SK-N-SH (cell line): Measurements from ENCODE around the gene DHRSX. TPM values are rescaled to one million over a fixed set of nuclear protein-coding genes. Genes with fewer than 3 reads are reported as not detected.

Experiments
- CTCF ChIA-PET: fragments of 300-600, 350-600 bp; formaldehyde crosslinking; extraction: SDS; loops from one replicate; lab custom pipeline; 2021; lab: Yijun Ruan, JAX
- POLR2A ChIA-PET: fragments of 350-600 bp; sonication (Branson Sonifier 250); formaldehyde crosslinking; extraction: SDS; loops from one replicate; lab custom pipeline; 2020; ENCODE audit warnings: antibody characterized with exemption, inconsistent platforms; lab: Yijun Ruan, JAX
- DNase-seq: peaks from one replicate; pipeline ENCODE4 v3.0.0; 2012
- H2AFZ ChIP-seq: fragments of 200-600 bp; sonication (generic); 2 replicates; pipeline ENCODE4 v1.8.1; 2016; ENCODE audit warnings: antibody characterized with exemption, mild to moderate bottlenecking, low read depth
- H3F3A ChIP-seq: fragments of 200-600 bp; sonication (generic); replicated peaks from 2 replicates; pipeline ENCODE3; 2016; ENCODE audit warnings: antibody characterized with exemption, mild to moderate bottlenecking; ENCODE audit not compliant: insufficient read depth
- H3K27ac ChIP-seq, 2 experiments: fragments of 200-500 bp in 1 of 2; fragments of 200-600 bp in 1 of 2; sonication (Bioruptor generic) in 1 of 2; sonication (generic), shearing (Covaris generic) in 1 of 2; 2 replicates each; pipeline versions ENCODE4 v1.5.1 to v1.6.1; 2014 to 2016; ENCODE audit warnings: low read depth in 2 of 2, inconsistent platforms in 1 of 2, low read length in 1 of 2, mild to moderate bottlenecking in 1 of 2, mixed read lengths in 1 of 2
- H3K27me3 ChIP-seq: fragments of 200-600 bp; sonication (generic), shearing (Covaris generic); 2 replicates; pipeline ENCODE4 v1.6.1; 2016; ENCODE audit warnings: mixed run types; ENCODE audit not compliant: insufficient read depth
- H3K36me3 ChIP-seq, 2 experiments: fragments of 200-500 bp in 1 of 2; fragments of 200-600 bp in 1 of 2; sonication (Bioruptor generic) in 1 of 2; sonication (generic) in 1 of 2; replicated peaks in 1 of 2; 2 replicates each; pipeline versions ENCODE3 to v1.5.1; 2014 to 2016; ENCODE audit warnings: low read length in 1 of 2, mild to moderate bottlenecking in 1 of 2; ENCODE audit not compliant: insufficient read depth in 2 of 2, control insufficient read depth in 1 of 2
- H3K4me1 ChIP-seq, 2 experiments: fragments of 200-500 bp in 1 of 2; fragments of 200-600 bp in 1 of 2; sonication (Bioruptor generic) in 1 of 2; sonication (generic), shearing (Covaris generic) in 1 of 2; 2 replicates each; pipeline versions ENCODE4 v1.5.1 to v1.6.1; 2014 to 2016; ENCODE audit warnings: low read depth in 1 of 2, low read length in 1 of 2, mixed run types in 1 of 2; ENCODE audit not compliant: insufficient read depth in 2 of 2, control insufficient read depth in 1 of 2
- H3K4me2 ChIP-seq: fragments of 200-600 bp; sonication (generic), shearing (Covaris generic); 2 replicates; pipeline ENCODE4 v1.6.1; 2017; ENCODE audit warnings: mixed run types
- H3K4me3 ChIP-seq, 2 experiments: fragments of 200-500 bp in 1 of 2; fragments of 200-600 bp in 1 of 2; sonication (Bioruptor generic) in 1 of 2; sonication (generic), shearing (Covaris generic) in 1 of 2; 2 replicates each; pipeline versions ENCODE4 v1.5.1 to v1.8.1; 2014 to 2016; ENCODE audit warnings: low read depth in 2 of 2, inconsistent platforms in 1 of 2, low read length in 1 of 2, mild to moderate bottlenecking in 1 of 2, mixed read lengths in 1 of 2, moderate library complexity in 1 of 2
- H3K79me2 ChIP-seq: fragments of 200-600 bp; sonication (generic); 2 replicates; pipeline ENCODE4 v1.8.1; 2017; ENCODE audit warnings: mild to moderate bottlenecking; ENCODE audit not compliant: insufficient read depth
- H3K9ac ChIP-seq: fragments of 200-600 bp; sonication (generic); 2 replicates; pipeline ENCODE4 v1.6.1; 2017; ENCODE audit warnings: mixed run types
- H3K9me2 ChIP-seq: fragments of 200-600 bp; sonication (generic); 2 replicates; pipeline ENCODE4 v1.6.1; 2017; ENCODE audit warnings: mixed run types
- H3K9me3 ChIP-seq: fragments of 200-600 bp; sonication (generic); 2 replicates; pipeline ENCODE4 v1.6.1; 2017; ENCODE audit warnings: mixed run types, mild to moderate bottlenecking, moderate library complexity
- H4K20me1 ChIP-seq: fragments of 200-600 bp; sonication (generic); 2 replicates; pipeline ENCODE4 v1.6.1; 2017; ENCODE audit warnings: mild to moderate bottlenecking, mixed run types; ENCODE audit not compliant: insufficient read depth
- CHD2 ChIP-seq: fragments of 150-350 bp; IDR thresholded peaks from 2 replicates; pipeline ENCODE4 v1.6.1; 2018; ENCODE audit warnings: low read length; ENCODE audit not compliant: partially characterized antibody
- CTCF ChIP-seq: fragments of 200-600 bp; sonication (generic); IDR thresholded peaks from 2 replicates; pipeline ENCODE4 v1.6.1; 2017; ENCODE audit warnings: antibody characterized with exemption, mild to moderate bottlenecking, moderate library complexity
- ELF1 ChIP-seq: IDR thresholded peaks from 2 replicates; pipeline ENCODE4 v1.4.0; 2012
- EP300 ChIP-seq, 2 experiments: IDR thresholded peaks; 2 replicates each; pipeline versions ENCODE4 v1.4.0 to v1.6.1; 2012; ENCODE audit warnings: borderline replicate concordance in 1 of 2, low read depth in 1 of 2, low read length in 1 of 2
- EZH2phosphoT487 ChIP-seq: fragments of 200-600 bp; sonication (generic); IDR thresholded peaks from 2 replicates; pipeline ENCODE4 v1.6.1; 2017; ENCODE audit warnings: low read depth, mixed run types, mild to moderate bottlenecking, antibody characterized with exemption, moderate library complexity, borderline replicate concordance
- FOSL2 ChIP-seq: IDR thresholded peaks from 2 replicates; pipeline ENCODE4 v1.4.0; 2012; ENCODE audit warnings: low read depth, mild to moderate bottlenecking, moderate library complexity, borderline replicate concordance
- FOXJ3 ChIP-seq: sonication (generic); formaldehyde crosslinking; IDR thresholded peaks from 2 replicates; pipeline ENCODE4 v1.5.1; 2020; ENCODE audit warnings: mild to moderate bottlenecking, missing genetic modification reagents
- FOXM1 ChIP-seq: IDR thresholded peaks from 2 replicates; pipeline ENCODE4 v1.4.0; 2012; ENCODE audit warnings: low read depth, mild to moderate bottlenecking
- GABPA ChIP-seq: IDR thresholded peaks from 2 replicates; pipeline ENCODE4 v1.4.0; 2012; ENCODE audit warnings: low read depth, mild to moderate bottlenecking
- GATA2 ChIP-seq: sonication (generic); formaldehyde crosslinking; IDR thresholded peaks from 2 replicates; pipeline ENCODE4 v1.5.0; 2020; ENCODE audit warnings: mild to moderate bottlenecking, missing genetic modification reagents
- MAX ChIP-seq: IDR thresholded peaks from 2 replicates; pipeline ENCODE4 v1.4.0; 2012; ENCODE audit warnings: low read depth
- MXI1 ChIP-seq: IDR thresholded peaks from 2 replicates; pipeline ENCODE4 v1.6.1; 2012; ENCODE audit warnings: mild to moderate bottlenecking, low read depth, low read length, improper control_type of control experiment
- PBX3 ChIP-seq: IDR thresholded peaks from 2 replicates; pipeline ENCODE4; 2012
- RAD21 ChIP-seq: IDR thresholded peaks from 2 replicates; pipeline ENCODE4 v1.6.1; 2012; ENCODE audit warnings: mild to moderate bottlenecking, low read length
- RCOR1 ChIP-seq: fragments of 150-350 bp; IDR thresholded peaks from 2 replicates; pipeline ENCODE4 v1.6.1; 2017; ENCODE audit warnings: antibody characterized with exemption, low read length
- RFX5 ChIP-seq: IDR thresholded peaks from 2 replicates; pipeline ENCODE4 v1.6.1; 2012; ENCODE audit warnings: mild to moderate bottlenecking, improper control_type of control experiment, low read length
- SIN3A ChIP-seq: IDR thresholded peaks from 2 replicates; pipeline ENCODE4 v1.6.1; 2012; ENCODE audit warnings: low read depth, mild to moderate bottlenecking, low read length, moderate library complexity, borderline replicate concordance
- SMC3 ChIP-seq: IDR thresholded peaks from 2 replicates; pipeline ENCODE4 v1.6.1; 2012; ENCODE audit warnings: low read depth, low read length, improper control_type of control experiment
- TAF1 ChIP-seq: IDR thresholded peaks from 2 replicates; pipeline ENCODE4 v1.6.1; 2012; ENCODE audit warnings: low read depth, mild to moderate bottlenecking, low read length, moderate library complexity, borderline replicate concordance
- TCF12 ChIP-seq: IDR thresholded peaks from 2 replicates; pipeline ENCODE4 v1.4.0; 2012
- TEAD4 ChIP-seq: IDR thresholded peaks from 2 replicates; pipeline ENCODE4 v1.4.0; 2012; ENCODE audit warnings: mild to moderate bottlenecking, borderline replicate concordance; ENCODE audit not compliant: insufficient read depth
- YY1 ChIP-seq: IDR thresholded peaks from 2 replicates; pipeline ENCODE4 v1.4.0; 2012; ENCODE audit warnings: low read depth, mild to moderate bottlenecking
- WGBS: methylation state at CpG from one replicate; pipeline ENCODE4 v1.1.6; 2017; ENCODE audit warnings: low lambda C conversion rate; 5-methylcytosine and 5-hydroxymethylcytosine counted together
- polyA plus RNA-seq, 3 experiments: library from polyadenylated mRNA; depleted of rRNA; stranded (reverse); fragments of >200 nt; gene quantifications; 2 replicates each; pipeline ENCODE4 v1.2.3, GENCODE V29; 2012

Gene DHRSX
- polyA plus RNA-seq, 1 of the 3 experiments (the other 2 are of a cell fraction) = 34.3 TPM

- no peak overlapping the region for H3K9ac ChIP-seq
- no peak overlapping the region for H3K4me3 ChIP-seq
- H3K9me2 ChIP-seq = no peaks in the 10 kb centered on the region
- H3K4me2 ChIP-seq = no peak overlapping the region
- no peaks in the 10 kb centered on the region for H3K4me1 ChIP-seq
- 93% methylated on average over 22 of the region's 22 CpGs for whole genome bisulfite sequencing
- DNase-seq = no peak
- POLR2A ChIA-PET = no interaction called here
- no peaks in the 10 kb centered on the region for H3F3A ChIP-seq
- no peak for TF ChIP-seq RCOR1
- no peak for TF ChIP-seq EP300 (IDR thresholded peaks at IDR 0.05; ENCODE audit: borderline replicate concordance in 1 of 2, low read depth in 1 of 2, low read length in 1 of 2)
- no peak for TF ChIP-seq RAD21
- no peak for TF ChIP-seq TAF1
- no peak for TF ChIP-seq FOSL2
- no peak for TF ChIP-seq MXI1
- no peak for TF ChIP-seq GATA2 (CRISPR knock-in tag)
- no peak for TF ChIP-seq FOXM1
- no peak for TF ChIP-seq ELF1
- TF ChIP-seq SIN3A = no peak
- no peak for TF ChIP-seq MAX
- TF ChIP-seq TEAD4 = no peak
- TF ChIP-seq CTCF = no peak
- TF ChIP-seq EZH2phosphoT487 = no peak
- TF ChIP-seq TCF12 = no peak
- TF ChIP-seq, all 33 proteins: peak for 0
- no peak overlapping the region for H3K27ac ChIP-seq
- no peaks in the 10 kb centered on the region for H3K36me3 ChIP-seq
- H4K20me1 ChIP-seq = 0 out of 2 replicates have a peak, but pooled peaks cover 11% of the 10 kb centered on the region
- H2AFZ ChIP-seq = no peak overlapping the region
- CTCF ChIA-PET = no interaction called here
- H3K79me2 ChIP-seq = peaks cover 32% of the 10 kb centered on the region; the same call in 1 of the 2 replicates
- no peaks in the 10 kb centered on the region for H3K27me3 ChIP-seq
- H3K9me3 ChIP-seq = no peaks in the 10 kb centered on the region
These were observed 31.5 kb downstream of the DHRSX start for GRCh38 chrX:2469196-2469685.

GRCh38 chrX:2468261-2469195, 32.2 kb downstream of the DHRSX start:
- H3K79me2 ChIP-seq = peaks cover 32% of the 10 kb centered on the region; the same call in 1 of the 2 replicates
- H3K4me3 ChIP-seq = no peak overlapping the region

More at GRCh38 chrX:2468261-2469195, 32.2 kb downstream of the DHRSX start:
- no peak for TF ChIP-seq SMC3
- TF ChIP-seq GABPA = no peak
- TF ChIP-seq RCOR1 = no peak
- no peak for TF ChIP-seq RFX5
- no peak for TF ChIP-seq MAX
- TF ChIP-seq FOSL2 = no peak
- TF ChIP-seq FOXM1 = no peak
- TF ChIP-seq RAD21 = no peak
- no peak for TF ChIP-seq YY1
- no peak for TF ChIP-seq GATA2 (CRISPR knock-in tag)
- TF ChIP-seq CHD2 = no peak
- no peak for TF ChIP-seq PBX3
- no peak for TF ChIP-seq EZH2phosphoT487
- TF ChIP-seq TEAD4 = no peak
- no peak for TF ChIP-seq FOXJ3 (CRISPR knock-in tag)
- Histone ChIP-seq H3K36me3 (no peaks in the 10 kb centered on the region), H3F3A (no peaks in the 10 kb centered on the region), H3K9me3 (no peaks in the 10 kb centered on the region), H3K27me3 (no peaks in the 10 kb centered on the region), H3K27ac (no peak overlapping the region), H3K9ac (no peak overlapping the region), H3K4me1 (no peaks in the 10 kb centered on the region), H2AFZ (no peak overlapping the region), H3K9me2 (no peaks in the 10 kb centered on the region), H3K4me2 (no peak overlapping the region), H4K20me1 (0 out of 2 replicates have a peak, but pooled peaks cover 11% of the 10 kb centered on the region)
- ChIA-PET CTCF (no interaction called here), POLR2A (no interaction called here)
- 92% methylated on average over 32 of the region's 32 CpGs for WGBS
- DNase-seq = no peak
